BJ (cell line): ENCODE data around the gene GPR62. TPM values are rescaled to one million over a fixed set of nuclear protein-coding genes. Genes with fewer than 3 reads are reported as not detected.

Source experiments
- CTCF ChIA-PET: fragments of 350-600 bp; formaldehyde crosslinking; extraction: SDS; loops from one replicate; lab custom pipeline; 2021; ENCODE audit warnings: antibody characterized with exemption, inconsistent platforms; lab: Yijun Ruan, JAX
- POLR2A ChIA-PET: fragments of 300-600 bp; sonication (Branson Sonifier 250); formaldehyde crosslinking; extraction: SDS; loops from one replicate; lab custom pipeline; 2021; ENCODE audit warnings: antibody characterized with exemption; lab: Charles Lee
- DNase-seq: peaks from one replicate; pipeline ENCODE4 v3.0.0-alpha.2; 2011; ENCODE audit warnings: low read depth
- H3K27me3 ChIP-seq: 2 replicates; pipeline ENCODE4 v1.6.0; 2011; ENCODE audit warnings: low read length; ENCODE audit not compliant: control insufficient read depth, insufficient read depth
- H3K36me3 ChIP-seq: 2 replicates; pipeline ENCODE4 v1.5.1; 2011; ENCODE audit warnings: low read length; ENCODE audit not compliant: control insufficient read depth, insufficient read depth
- H3K4me3 ChIP-seq: 2 replicates; pipeline ENCODE4 v1.5.1; 2011; ENCODE audit warnings: low read depth, mild to moderate bottlenecking, control low read depth, low read length
- CTCF ChIP-seq: IDR thresholded peaks from 2 replicates; pipeline ENCODE4 v1.5.1; 2011; ENCODE audit warnings: low read depth, mild to moderate bottlenecking, control low read depth, inconsistent platforms, low read length, moderate library complexity; ENCODE audit not compliant: insufficient read depth
- polyA plus RNA-seq: library from polyadenylated mRNA; depleted of rRNA; stranded (reverse); fragments of >200 nt; gene quantifications from 2 replicates; pipeline ENCODE4 v1.2.3, GENCODE V29; 2011

Gene GPR62
- polyA plus RNA-seq, 1 experiment: not detected

DNA sequence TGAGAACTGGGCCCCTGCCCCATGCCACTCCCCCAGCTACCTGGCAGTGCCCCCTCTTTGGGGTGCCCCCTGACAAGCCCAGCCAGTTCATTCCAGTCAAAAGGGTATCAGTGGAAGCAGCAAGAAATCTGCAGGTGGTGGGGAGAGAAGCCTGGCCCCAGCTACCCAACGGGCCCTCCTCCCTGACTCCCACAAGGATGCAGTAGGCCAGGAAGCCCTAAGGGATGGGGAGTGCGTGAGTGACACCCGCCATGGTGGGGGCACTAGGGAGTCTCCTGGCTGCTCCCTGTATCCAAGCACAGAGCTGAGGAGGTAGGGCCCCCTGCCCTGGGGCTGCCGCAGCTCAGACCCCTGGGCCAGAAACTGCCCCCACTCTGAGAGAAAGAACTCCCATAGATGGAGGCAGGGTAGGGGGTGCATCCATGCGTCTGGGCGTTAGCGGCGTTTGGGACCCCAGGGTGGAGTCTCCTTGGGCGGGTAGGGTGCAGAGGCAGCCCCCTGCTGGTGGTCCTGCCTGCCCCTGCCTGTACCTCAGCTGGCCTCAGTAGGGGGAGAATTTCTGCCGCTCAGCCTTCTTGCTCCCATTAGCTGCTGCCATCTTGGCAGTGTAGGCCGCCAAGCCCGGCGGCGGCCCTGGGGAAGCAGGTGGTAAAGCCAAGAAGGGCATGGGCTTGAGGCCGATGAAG lies 2.5 kb downstream of the GPR62 start:
- ChIA-PET POLR2A (interaction anchor here (0.5 kb wide), 1 partner anchor 16 kb away, joined by 3 read pairs; no protein-coding TSS in a partner anchor), CTCF (interaction anchor here (1.8 to 3.4 kb wide), 3 partner anchors 13 to 16 kb away, joined by 6 to 12 read pairs (median 11); partner anchors contain the start of genes ABHD14B, PARP3 and RRP9)
- TF ChIP-seq CTCF: no peak
- H3K4me3 ChIP-seq: no peak overlapping the region
- H3K27me3 ChIP-seq: no peaks in the 10 kb centered on the region
- no peak for DNase-seq
- peaks cover 27% of the 10 kb centered on the region for H3K36me3 ChIP-seq

DNA sequence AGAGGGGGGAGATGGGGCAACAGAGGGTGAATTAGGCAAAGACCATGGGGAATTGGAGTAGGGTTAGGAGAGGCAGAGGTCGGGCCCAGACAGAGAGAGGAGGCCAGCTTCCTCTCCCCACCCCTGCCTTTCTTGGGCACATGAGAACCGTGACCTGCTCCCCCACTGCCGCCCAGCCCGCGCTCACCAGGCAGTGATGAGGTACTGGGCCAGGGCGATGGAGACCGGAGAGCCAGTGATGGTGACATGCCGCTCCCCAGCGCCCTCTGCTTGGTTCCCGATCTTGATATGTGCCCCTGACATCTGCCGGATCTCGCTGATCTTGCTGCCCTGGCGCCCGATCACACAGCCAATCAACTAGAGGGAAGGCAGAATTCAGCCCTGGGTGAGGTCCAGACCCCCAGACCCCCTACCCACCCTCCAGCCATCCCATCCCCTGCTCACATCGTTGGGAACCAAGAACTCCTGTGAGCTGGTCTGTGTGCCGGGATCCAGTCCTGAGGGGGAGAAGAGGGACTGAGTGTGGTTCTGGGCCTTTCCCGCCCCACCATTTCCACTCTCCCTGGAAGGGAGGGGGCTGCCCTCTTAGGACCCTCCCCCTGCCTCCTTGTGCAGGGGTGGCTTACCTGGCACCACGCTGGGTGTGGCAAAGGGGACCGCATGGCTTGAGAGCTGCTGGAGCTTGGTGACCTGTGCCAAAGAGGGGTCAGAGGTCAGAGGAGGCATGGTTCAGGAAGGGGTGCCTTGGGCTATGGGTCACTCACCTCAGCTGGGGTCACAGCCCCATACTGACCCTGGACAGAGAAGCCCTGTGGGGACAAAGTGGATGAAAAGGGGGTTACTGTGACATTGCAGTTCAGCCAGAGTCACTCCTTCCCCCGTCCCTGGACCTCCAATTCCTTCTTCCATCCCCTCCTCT lies 3.7 kb downstream of the GPR62 start:
- no peak for TF ChIP-seq CTCF
- H3K27me3 ChIP-seq: no peaks in the 10 kb centered on the region
- H3K4me3 ChIP-seq: no peak overlapping the region
- H3K36me3 ChIP-seq: peaks cover 30% of the 10 kb centered on the region
- POLR2A ChIA-PET: no interaction called here
- CTCF ChIA-PET: interaction anchor here (1.2 to 3.4 kb wide), 3 partner anchors 15 to 17 kb away, joined by 3 to 12 read pairs (median 11); partner anchors contain the start of genes ABHD14B, PARP3 and RRP9
- DNase-seq: no peak

- ChIA-PET POLR2A (no interaction called here), CTCF (interaction anchor here (1.2 to 3.4 kb wide), 2 partner anchors 14 to 18 kb away, joined by 3 to 11 read pairs; partner anchors contain the start of genes ABHD14B and RRP9)
- H3K27me3 ChIP-seq: no peaks in the 10 kb centered on the region
- peaks cover 30% of the 10 kb centered on the region for H3K36me3 ChIP-seq
- no peak overlapping the region for H3K4me3 ChIP-seq
- DNase-seq: no peak
- no peak for TF ChIP-seq CTCF
Measured at GRCh38 chr3:51959651-51960050, 4.5 kb downstream of the GPR62 start.

GRCh38 chr3:51960386-51960785 lies 5.2 kb downstream of the GPR62 start:
- TF ChIP-seq CTCF: no peak
- ChIA-PET POLR2A (no interaction called here), CTCF (interaction anchor here (0.9 to 6.1 kb wide), 4 partner anchors 13 to 379 kb away, joined by 3 to 37 read pairs (median 8); partner anchors contain the start of genes ABHD14A, ABHD14B and RRP9)
- H3K36me3 ChIP-seq: peaks cover 30% of the 10 kb centered on the region
- no peak overlapping the region for H3K4me3 ChIP-seq
- no peaks in the 10 kb centered on the region for H3K27me3 ChIP-seq
- no peak for DNase-seq
